ENCODE data around the gene AGAP3.

GRCh38 chr7:151073990-151074389 is 12.3 kb upstream of the AGAP3 start:
- TF ChIP-seq, protein P1, sequence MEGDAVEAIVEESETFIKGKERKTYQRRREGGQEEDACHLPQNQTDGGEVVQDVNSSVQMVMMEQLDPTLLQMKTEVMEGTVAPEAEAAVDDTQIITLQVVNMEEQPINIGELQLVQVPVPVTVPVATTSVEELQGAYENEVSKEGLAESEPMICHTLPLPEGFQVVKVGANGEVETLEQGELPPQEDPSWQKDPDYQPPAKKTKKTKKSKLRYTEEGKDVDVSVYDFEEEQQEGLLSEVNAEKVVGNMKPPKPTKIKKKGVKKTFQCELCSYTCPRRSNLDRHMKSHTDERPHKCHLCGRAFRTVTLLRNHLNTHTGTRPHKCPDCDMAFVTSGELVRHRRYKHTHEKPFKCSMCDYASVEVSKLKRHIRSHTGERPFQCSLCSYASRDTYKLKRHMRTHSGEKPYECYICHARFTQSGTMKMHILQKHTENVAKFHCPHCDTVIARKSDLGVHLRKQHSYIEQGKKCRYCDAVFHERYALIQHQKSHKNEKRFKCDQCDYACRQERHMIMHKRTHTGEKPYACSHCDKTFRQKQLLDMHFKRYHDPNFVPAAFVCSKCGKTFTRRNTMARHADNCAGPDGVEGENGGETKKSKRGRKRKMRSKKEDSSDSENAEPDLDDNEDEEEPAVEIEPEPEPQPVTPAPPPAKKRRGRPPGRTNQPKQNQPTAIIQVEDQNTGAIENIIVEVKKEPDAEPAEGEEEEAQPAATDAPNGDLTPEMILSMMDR (conservative IDR thresholded peaks at IDR 0.05; ENCODE audit: low read depth, low read length), result no peak
- TF ChIP-seq POLR2A (IDR thresholded peaks at IDR 0.05; ENCODE audit: low read depth, low read length) (no peak), CEBPB (IDR thresholded peaks at IDR 0.05; ENCODE audit: low read depth, low read length) (no peak), FOS (IDR thresholded peaks at IDR 0.05; ENCODE audit: low read depth, low read length) (no peak), MAFK (IDR thresholded peaks at IDR 0.05; ENCODE audit: low read depth, low read length) (no peak), SMC3 (IDR thresholded peaks at IDR 0.05; ENCODE audit: low read depth, low read length) (no peak), USF2 (IDR thresholded peaks at IDR 0.05; ENCODE audit: low read depth, low read length) (no peak)
